ENCODE results near the gene KCNJ4. TPM values are rescaled to one million over a fixed set of nuclear protein-coding genes. Genes with fewer than 3 reads are reported as not detected.
A peak's percentile ranks its signal among the peaks of the same experiment; 100 is the strongest.
"Not testable (repeated sequence)": the region's sequence is repeated elsewhere in the genome, so short reads cannot be mapped to it uniquely, and the experiment has no call there.

Gene KCNJ4
- total RNA-seq, 1 experiment from 2014 or later, result 0.22 TPM

DNA sequence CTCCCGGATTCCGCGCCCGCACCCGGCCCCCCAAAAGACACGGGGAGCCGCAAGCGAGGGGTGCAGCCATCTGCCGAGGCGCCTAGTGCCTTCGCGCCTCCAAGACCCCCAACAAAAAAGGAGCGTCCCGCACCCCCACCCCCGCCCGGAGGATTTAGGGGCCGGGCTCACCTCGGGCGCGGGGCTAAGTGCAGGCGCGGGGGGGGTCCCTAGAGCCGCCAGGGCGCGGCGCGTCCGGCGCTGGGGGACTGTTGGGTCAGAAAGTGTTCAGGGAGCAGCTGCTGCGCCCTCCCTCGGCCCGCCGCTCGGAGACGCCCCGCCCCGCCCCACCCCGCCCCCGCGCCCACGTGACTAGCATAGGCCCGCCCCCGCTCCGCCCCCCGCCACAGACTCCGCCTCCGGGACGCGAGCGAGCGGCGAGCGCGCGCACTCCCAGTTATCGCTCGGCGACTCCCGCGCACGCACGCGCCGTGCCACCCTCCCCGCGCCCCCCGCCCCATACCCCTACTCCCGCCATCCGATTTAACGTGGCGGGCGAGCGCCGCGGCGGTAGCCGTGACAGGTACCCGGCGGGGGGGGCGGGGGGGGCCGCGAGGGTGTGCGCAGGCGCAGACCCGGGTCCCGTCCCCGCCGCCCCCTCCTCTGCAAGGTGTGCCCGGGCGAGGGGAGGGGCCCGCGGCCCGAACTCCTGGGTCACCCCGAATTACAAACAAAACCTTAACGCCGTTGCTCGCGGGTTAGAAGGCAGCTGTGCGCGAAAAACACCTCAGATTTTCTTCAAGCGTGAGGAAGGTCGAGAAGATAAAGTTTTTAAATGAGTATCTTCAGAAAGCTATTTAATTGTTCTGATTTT is 56.2 kb downstream of the KCNJ4 start:
- intact Hi-C loops (cut with micrococcal nuclease; ENCODE audit: unreplicated experiment), result loop anchor here (1.0 kb wide), 1 partner anchor 256 kb away; no protein-coding TSS in a partner anchor
- Histone ChIP-seq H3K9me2 (ENCODE audit: insufficient read depth) (no peaks in the 10 kb centered on the region), H3K79me2 (ENCODE audit: low read depth) (peaks cover 41% of the 10 kb centered on the region), H3K4me2 (peak overlapping the region; percentile 99), H3F3A (ENCODE audit: insufficient read depth, low read depth) (peaks cover 28% of the 10 kb centered on the region; the same call in 1 of the 2 replicates), H3K4me3 (peak overlapping the region; percentile 99), H4K20me1 (ENCODE audit: insufficient read depth) (no peaks in the 10 kb centered on the region; the same call in 1 of the 2 replicates), H3K4me1 (replicated peaks; ENCODE audit: insufficient read depth) (peaks cover 30% of the 10 kb centered on the region), H2AFZ (peak overlapping the region; percentile 95), H3K27ac (peak overlapping the region; percentile 56), H3K36me3 (ENCODE audit: low read depth) (no peaks in the 10 kb centered on the region), H3K9me3 (ENCODE audit: insufficient read depth, low read depth) (no peaks in the 10 kb centered on the region), H3K27me3 (ENCODE audit: insufficient read depth, low read depth) (no peaks in the 10 kb centered on the region)
- ChIA-PET POLR2A (ENCODE audit: unreplicated experiment) (interaction anchor here (0.6 to 0.8 kb wide), 7 partner anchors 35 to 502 kb away, joined by 4 to 9 read pairs (median 5); partner anchors contain the start of gene MAFF), CTCF (interaction anchor here (0.6 kb wide), 2 partner anchors 293 to 355 kb away, joined by 5 to 12 read pairs; no protein-coding TSS in a partner anchor)
- TF ChIP-seq, protein P1, sequence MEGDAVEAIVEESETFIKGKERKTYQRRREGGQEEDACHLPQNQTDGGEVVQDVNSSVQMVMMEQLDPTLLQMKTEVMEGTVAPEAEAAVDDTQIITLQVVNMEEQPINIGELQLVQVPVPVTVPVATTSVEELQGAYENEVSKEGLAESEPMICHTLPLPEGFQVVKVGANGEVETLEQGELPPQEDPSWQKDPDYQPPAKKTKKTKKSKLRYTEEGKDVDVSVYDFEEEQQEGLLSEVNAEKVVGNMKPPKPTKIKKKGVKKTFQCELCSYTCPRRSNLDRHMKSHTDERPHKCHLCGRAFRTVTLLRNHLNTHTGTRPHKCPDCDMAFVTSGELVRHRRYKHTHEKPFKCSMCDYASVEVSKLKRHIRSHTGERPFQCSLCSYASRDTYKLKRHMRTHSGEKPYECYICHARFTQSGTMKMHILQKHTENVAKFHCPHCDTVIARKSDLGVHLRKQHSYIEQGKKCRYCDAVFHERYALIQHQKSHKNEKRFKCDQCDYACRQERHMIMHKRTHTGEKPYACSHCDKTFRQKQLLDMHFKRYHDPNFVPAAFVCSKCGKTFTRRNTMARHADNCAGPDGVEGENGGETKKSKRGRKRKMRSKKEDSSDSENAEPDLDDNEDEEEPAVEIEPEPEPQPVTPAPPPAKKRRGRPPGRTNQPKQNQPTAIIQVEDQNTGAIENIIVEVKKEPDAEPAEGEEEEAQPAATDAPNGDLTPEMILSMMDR (conservative IDR thresholded peaks at IDR 0.05), result no peak
- TF ChIP-seq EZH2 (IDR thresholded peaks at IDR 0.05; ENCODE audit: low read depth), result no peak
- BruUV-seq (replicated peaks), result no TSS peak
- peak; percentile 50 to 89 for DNase-seq

DNA sequence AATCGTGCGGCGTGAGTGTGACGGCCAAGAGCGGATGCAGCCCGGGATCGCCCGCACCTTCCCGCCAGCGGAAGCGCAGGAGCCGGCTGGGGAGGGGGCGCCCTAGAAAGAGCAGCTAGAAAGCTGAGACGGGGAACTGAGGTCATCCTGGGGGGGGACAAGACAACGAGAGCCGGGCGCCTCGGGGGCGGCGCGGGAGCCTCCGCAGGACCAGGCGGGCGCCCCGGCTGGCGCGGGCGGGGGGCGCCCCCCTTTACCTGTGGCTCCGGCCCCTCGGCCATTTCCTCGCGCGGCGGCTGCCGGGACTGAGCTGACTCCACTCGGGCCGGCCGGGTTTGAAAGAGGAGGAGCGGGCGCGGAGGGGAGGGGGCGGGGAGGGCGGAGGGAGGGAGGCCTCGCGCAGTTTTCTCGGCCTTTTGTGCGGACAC is 56.8 kb downstream of the KCNJ4 start:
- not testable (repeated sequence) for H3K27me3 ChIP-seq (ENCODE audit: insufficient read depth, low read depth); H4K20me1 ChIP-seq (ENCODE audit: insufficient read depth); BruUV-seq (replicated peaks); H3K9me3 ChIP-seq (ENCODE audit: insufficient read depth, low read depth); H3K36me3 ChIP-seq (ENCODE audit: low read depth); H3K9me2 ChIP-seq (ENCODE audit: insufficient read depth); H3K27ac ChIP-seq
- H3F3A ChIP-seq (ENCODE audit: insufficient read depth, low read depth), result peaks cover 28% of the 10 kb centered on the region; the same call in 1 of the 2 replicates
- H3K4me1 ChIP-seq (replicated peaks; ENCODE audit: insufficient read depth), result peaks cover 33% of the 10 kb centered on the region
- POLR2A ChIA-PET (ENCODE audit: unreplicated experiment), result interaction anchor here (0.6 to 0.8 kb wide), 7 partner anchors 36 to 297 kb away, joined by 4 to 9 read pairs (median 6); partner anchors contain the start of gene MAFF
- H3K79me2 ChIP-seq (ENCODE audit: low read depth), result peaks cover 45% of the 10 kb centered on the region
- H3K4me3 ChIP-seq, result peak overlapping the region; percentile 98
- intact Hi-C loops (cut with micrococcal nuclease; ENCODE audit: unreplicated experiment), result loop anchor here (1.0 kb wide), 1 partner anchor 255 kb away; no protein-coding TSS in a partner anchor
- peak overlapping the region; percentile 83 for H2AFZ ChIP-seq
- peak in 1 of 2 experiments; percentile 60 for DNase-seq
- H3K4me2 ChIP-seq, result peak overlapping the region; percentile 99
- CTCF ChIA-PET, result interaction anchor here (0.6 kb wide), 1 partner anchor 354 kb away, joined by 5 read pairs; no protein-coding TSS in a partner anchor

DNA sequence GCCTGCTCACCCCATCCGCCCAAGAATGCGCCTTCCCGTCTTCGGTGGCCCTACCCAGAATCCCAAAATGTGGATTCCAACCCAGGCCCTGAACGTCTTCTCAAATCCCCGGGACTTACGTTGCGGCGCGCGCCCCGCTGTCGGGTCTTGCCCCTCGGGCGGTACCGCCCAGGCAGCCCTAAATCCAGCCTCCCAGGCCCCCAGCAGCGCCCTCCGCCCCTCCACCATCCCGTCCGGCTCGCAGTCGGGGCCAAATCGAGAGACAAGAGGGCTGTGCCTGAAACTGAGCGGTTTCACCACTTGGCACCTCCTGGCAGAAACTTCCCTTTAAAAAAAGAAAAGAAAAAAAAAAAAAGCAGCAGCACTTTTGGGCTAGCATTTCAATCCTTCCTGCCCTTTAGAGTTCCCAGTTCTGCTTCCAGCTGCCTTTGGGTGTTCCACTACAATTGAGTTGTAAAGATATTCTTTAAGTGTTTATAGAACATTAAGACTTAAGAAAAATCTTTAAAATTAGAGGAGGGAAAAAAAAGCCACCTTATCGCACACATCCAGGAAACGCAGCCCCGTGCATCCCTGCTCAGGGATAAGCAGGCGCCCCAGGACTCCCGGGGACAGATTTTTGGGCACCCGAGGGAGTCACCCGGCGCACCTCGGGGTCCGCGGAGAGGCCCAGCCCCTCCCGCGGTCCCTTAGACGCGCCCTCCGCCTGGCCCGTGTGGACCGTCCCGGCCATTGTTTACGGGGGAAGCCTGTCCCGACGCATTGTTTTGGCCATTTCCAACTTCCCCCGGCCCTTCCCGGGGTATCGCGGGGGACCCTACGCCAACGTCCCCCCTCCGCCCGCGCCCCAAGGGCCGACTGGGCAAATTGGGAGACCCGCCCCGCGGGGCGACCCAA is 57.6 kb downstream of the KCNJ4 start:
- Histone ChIP-seq H3K36me3 (ENCODE audit: low read depth) (no peaks in the 10 kb centered on the region), H3K27ac (peak overlapping the region; percentile 38), H3K4me1 (replicated peaks; ENCODE audit: insufficient read depth) (peaks cover 33% of the 10 kb centered on the region), H3K9me2 (ENCODE audit: insufficient read depth) (no peaks in the 10 kb centered on the region), H2AFZ (peak overlapping the region; percentile 83), H3K4me2 (peak overlapping the region; percentile 99), H4K20me1 (ENCODE audit: insufficient read depth) (no peaks in the 10 kb centered on the region; the same call in 1 of the 2 replicates), H3K79me2 (ENCODE audit: low read depth) (peaks cover 50% of the 10 kb centered on the region), H3K4me3 (peak overlapping the region; percentile 98), H3K9me3 (ENCODE audit: insufficient read depth, low read depth) (no peaks in the 10 kb centered on the region), H3K27me3 (ENCODE audit: insufficient read depth, low read depth) (no peaks in the 10 kb centered on the region), H3F3A (ENCODE audit: insufficient read depth, low read depth) (peaks cover 28% of the 10 kb centered on the region; the same call in 1 of the 2 replicates)
- ChIA-PET POLR2A (ENCODE audit: unreplicated experiment) (interaction anchor here (0.6 kb wide), 1 partner anchor 298 kb away, joined by 7 read pairs; no protein-coding TSS in a partner anchor), CTCF (interaction anchor here (0.6 kb wide), 1 partner anchor 354 kb away, joined by 5 read pairs; no protein-coding TSS in a partner anchor)
- DNase-seq, result peak in 1 of 2 experiments; percentile 67
- intact Hi-C loops (cut with micrococcal nuclease; ENCODE audit: unreplicated experiment), result loop anchor here (1.0 kb wide), 1 partner anchor 254 kb away; no protein-coding TSS in a partner anchor
- TSS peak; percentile 29 for BruUV-seq (replicated peaks)
- TF ChIP-seq, protein P1 (conservative IDR thresholded peaks at IDR 0.05), result no peak
- no peak for TF ChIP-seq EZH2 (IDR thresholded peaks at IDR 0.05; ENCODE audit: low read depth)

- CTCF ChIA-PET, result not testable (repeated sequence)
Measured at GRCh38 chr22:38396440-38397069, 58.4 kb downstream of the KCNJ4 start.

More at GRCh38 chr22:38396440-38397069, 58.4 kb downstream of the KCNJ4 start:
- H3K27me3 ChIP-seq (ENCODE audit: insufficient read depth, low read depth); POLR2A ChIA-PET (ENCODE audit: unreplicated experiment); BruUV-seq (replicated peaks); H3K9me3 ChIP-seq (ENCODE audit: insufficient read depth, low read depth); H4K20me1 ChIP-seq (ENCODE audit: insufficient read depth); H3K9me2 ChIP-seq (ENCODE audit: insufficient read depth); DNase-seq; intact Hi-C loops (cut with micrococcal nuclease; ENCODE audit: unreplicated experiment); H2AFZ ChIP-seq; H3K36me3 ChIP-seq (ENCODE audit: low read depth): not testable (repeated sequence)
- peaks cover 33% of the 10 kb centered on the region for H3K4me1 ChIP-seq (replicated peaks; ENCODE audit: insufficient read depth)
- peaks cover 28% of the 10 kb centered on the region; the same call in 1 of the 2 replicates for H3F3A ChIP-seq (ENCODE audit: insufficient read depth, low read depth)
- peak overlapping the region; percentile 98 for H3K4me3 ChIP-seq
- peak overlapping the region; percentile 38; the same call in 1 of the 2 replicates for H3K27ac ChIP-seq
- peak overlapping the region; percentile 99 for H3K4me2 ChIP-seq
- H3K79me2 ChIP-seq (ENCODE audit: low read depth), result peaks cover 58% of the 10 kb centered on the region

Measured in PC-9 (cell line).